Measurements from ENCODE around the gene PTPN6. TPM values are rescaled to one million over a fixed set of nuclear protein-coding genes. Genes with fewer than 3 reads are reported as not detected.

Gene PTPN6
- total and polyA plus RNA-seq, 2 of the 13 experiments (the other 11 are each of a cell fraction or from before 2014, with no cell fraction given) = 10.5 to 10.6 TPM

DNA sequence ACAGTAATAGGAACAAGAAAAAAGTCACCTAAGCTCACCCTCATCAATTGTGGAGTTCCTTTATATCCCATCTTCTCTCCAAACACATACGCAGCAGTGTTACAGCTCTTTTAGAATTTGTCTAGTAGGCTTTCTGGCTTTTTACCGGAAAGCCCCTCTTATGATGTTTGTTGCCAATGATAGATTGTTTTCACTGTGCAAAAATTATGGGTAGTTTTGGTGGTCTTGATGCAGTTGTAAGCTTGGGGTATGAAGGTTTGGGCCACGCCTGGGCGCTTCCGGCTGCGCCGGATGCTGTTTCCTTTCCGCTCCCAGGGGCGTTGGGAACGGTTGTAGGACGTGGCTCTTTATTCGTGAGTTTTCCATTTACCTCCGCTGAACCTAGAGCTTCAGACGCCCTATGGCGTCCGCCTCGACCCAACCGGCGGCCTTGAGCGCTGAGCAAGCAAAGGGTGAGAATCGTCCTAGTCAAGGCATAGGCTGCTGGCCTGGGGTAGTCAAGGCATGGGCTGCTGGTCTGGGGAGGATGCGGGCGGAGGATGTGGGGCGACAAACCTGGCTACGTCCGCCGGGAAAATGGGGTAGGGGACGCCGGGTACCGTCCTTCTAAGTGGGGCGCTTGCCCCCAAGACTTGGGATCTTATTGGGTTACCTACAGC, 7.3 kb upstream of the PTPN6 start, which contains the start of the genes C12orf57 and RNU7-1 (continued):
- TF ChIP-seq ZSCAN25 (CRISPR knock-in tag; IDR thresholded peaks at IDR 0.05) (no peak), RAD21 (CRISPR knock-in tag; IDR thresholded peaks at IDR 0.05) (peak; percentile 81), TSC22D2 (CRISPR knock-in tag; IDR thresholded peaks at IDR 0.05; ENCODE audit: borderline replicate concordance) (no peak), ZNF468 (CRISPR knock-in tag; IDR thresholded peaks at IDR 0.05) (no peak), ZNF766 (CRISPR knock-in tag; IDR thresholded peaks at IDR 0.05; ENCODE audit: borderline replicate concordance) (0 out of 2 replicates have a peak, but pooled peaks have one; percentile 50), PLRG1 (conservative IDR thresholded peaks at IDR 0.05) (no peak), SETDB1 (CRISPR knock-in tag; IDR thresholded peaks at IDR 0.05; ENCODE audit: borderline replicate concordance) (no peak), PHF20 (CRISPR knock-in tag; IDR thresholded peaks at IDR 0.05) (no peak), CBX1 (IDR thresholded peaks at IDR 0.05; ENCODE audit: low read depth) (peak; percentile 100), KAT8 (CRISPR knock-in tag; IDR thresholded peaks at IDR 0.05) (peak; percentile 94), ZNF75D (CRISPR knock-in tag; IDR thresholded peaks at IDR 0.05; ENCODE audit: borderline replicate concordance) (no peak), NCOA1 (CRISPR knock-in tag; IDR thresholded peaks at IDR 0.05) (0 out of 2 replicates have a peak, but pooled peaks have one; percentile 76), RARA (CRISPR knock-in tag; IDR thresholded peaks at IDR 0.05) (peak; percentile 57), SP2 (CRISPR knock-in tag; IDR thresholded peaks at IDR 0.05) (no peak), ETV5 (CRISPR knock-in tag; IDR thresholded peaks at IDR 0.05; ENCODE audit: borderline replicate concordance) (peak; percentile 90; the same call in 1 of the 2 replicates), RORA (CRISPR knock-in tag; IDR thresholded peaks at IDR 0.05) (no peak), CBFB (CRISPR knock-in tag; IDR thresholded peaks at IDR 0.05) (peak; percentile 42; the same call in 1 of the 2 replicates), RFXAP (CRISPR knock-in tag; IDR thresholded peaks at IDR 0.05; ENCODE audit: borderline replicate concordance) (peak; percentile 85; the same call in 1 of the 2 replicates), ZNF263 (CRISPR knock-in tag; IDR thresholded peaks at IDR 0.05) (no peak), TOPORS (CRISPR knock-in tag; IDR thresholded peaks at IDR 0.05) (no peak), PPARG (CRISPR knock-in tag; conservative IDR thresholded peaks at IDR 0.05) (peak; percentile 93), JDP2 (CRISPR knock-in tag; IDR thresholded peaks at IDR 0.05; ENCODE audit: borderline replicate concordance) (no peak; the same call in 1 of the 2 replicates), ZSCAN22 (CRISPR knock-in tag; IDR thresholded peaks at IDR 0.05) (no peak)
- TF ChIP-seq, protein P1, sequence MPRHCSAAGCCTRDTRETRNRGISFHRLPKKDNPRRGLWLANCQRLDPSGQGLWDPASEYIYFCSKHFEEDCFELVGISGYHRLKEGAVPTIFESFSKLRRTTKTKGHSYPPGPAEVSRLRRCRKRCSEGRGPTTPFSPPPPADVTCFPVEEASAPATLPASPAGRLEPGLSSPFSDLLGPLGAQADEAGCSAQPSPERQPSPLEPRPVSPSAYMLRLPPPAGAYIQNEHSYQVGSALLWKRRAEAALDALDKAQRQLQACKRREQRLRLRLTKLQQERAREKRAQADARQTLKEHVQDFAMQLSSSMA (CRISPR knock-in tag; IDR thresholded peaks at IDR 0.05) = no peak
- TF ChIP-seq, protein P2, sequence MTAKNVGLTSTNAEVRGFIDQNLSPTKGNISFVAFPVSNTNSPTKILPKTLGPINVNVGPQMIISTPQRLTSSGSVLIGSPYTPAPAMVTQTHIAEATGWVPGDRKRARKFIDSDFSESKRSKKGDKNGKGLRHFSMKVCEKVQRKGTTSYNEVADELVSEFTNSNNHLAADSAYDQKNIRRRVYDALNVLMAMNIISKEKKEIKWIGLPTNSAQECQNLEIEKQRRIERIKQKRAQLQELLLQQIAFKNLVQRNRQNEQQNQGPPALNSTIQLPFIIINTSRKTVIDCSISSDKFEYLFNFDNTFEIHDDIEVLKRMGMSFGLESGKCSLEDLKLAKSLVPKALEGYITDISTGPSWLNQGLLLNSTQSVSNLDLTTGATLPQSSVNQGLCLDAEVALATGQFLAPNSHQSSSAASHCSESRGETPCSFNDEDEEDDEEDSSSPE (CRISPR knock-in tag; IDR thresholded peaks at IDR 0.05) = peak; percentile 65; the same call in 1 of the 2 replicates
- TF ChIP-seq, protein P3, sequence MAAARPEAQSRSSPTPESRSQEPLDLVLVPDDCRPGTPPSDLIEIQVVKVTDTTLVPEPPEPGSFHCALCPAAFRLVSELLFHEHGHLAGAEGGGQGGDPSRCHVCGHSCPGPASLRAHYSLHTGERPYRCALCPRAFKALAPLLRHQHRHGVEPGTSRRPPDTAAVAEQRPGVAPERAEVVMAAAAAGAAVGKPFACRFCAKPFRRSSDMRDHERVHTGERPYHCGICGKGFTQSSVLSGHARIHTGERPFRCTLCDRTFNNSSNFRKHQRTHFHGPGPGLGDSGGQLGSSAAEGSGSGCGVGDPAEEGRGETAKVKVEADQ (CRISPR knock-in tag; IDR thresholded peaks at IDR 0.05; ENCODE audit: borderline replicate concordance) = no peak; the same call in 1 of the 2 replicates
- TF ChIP-seq, protein P4, sequence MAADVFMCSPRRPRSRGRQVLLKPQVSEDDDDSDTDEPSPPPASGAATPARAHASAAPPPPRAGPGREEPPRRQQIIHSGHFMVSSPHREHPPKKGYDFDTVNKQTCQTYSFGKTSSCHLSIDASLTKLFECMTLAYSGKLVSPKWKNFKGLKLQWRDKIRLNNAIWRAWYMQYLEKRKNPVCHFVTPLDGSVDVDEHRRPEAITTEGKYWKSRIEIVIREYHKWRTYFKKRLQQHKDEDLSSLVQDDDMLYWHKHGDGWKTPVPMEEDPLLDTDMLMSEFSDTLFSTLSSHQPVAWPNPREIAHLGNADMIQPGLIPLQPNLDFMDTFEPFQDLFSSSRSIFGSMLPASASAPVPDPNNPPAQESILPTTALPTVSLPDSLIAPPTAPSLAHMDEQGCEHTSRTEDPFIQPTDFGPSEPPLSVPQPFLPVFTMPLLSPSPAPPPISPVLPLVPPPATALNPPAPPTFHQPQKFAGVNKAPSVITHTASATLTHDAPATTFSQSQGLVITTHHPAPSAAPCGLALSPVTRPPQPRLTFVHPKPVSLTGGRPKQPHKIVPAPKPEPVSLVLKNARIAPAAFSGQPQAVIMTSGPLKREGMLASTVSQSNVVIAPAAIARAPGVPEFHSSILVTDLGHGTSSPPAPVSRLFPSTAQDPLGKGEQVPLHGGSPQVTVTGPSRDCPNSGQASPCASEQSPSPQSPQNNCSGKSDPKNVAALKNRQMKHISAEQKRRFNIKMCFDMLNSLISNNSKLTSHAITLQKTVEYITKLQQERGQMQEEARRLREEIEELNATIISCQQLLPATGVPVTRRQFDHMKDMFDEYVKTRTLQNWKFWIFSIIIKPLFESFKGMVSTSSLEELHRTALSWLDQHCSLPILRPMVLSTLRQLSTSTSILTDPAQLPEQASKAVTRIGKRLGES (CRISPR knock-in tag; IDR thresholded peaks at IDR 0.05; ENCODE audit: borderline replicate concordance) = no peak
